SHP77 treated with DMSO at 0.1 percent for 48 hours (cell line): ENCODE results near the gene MGP.

ENCODE experiments used
- DNase-seq: peaks from one replicate; lab custom pipeline; 2025; lab: John Stamatoyannopoulos, UW

Gene MGP

DNA sequence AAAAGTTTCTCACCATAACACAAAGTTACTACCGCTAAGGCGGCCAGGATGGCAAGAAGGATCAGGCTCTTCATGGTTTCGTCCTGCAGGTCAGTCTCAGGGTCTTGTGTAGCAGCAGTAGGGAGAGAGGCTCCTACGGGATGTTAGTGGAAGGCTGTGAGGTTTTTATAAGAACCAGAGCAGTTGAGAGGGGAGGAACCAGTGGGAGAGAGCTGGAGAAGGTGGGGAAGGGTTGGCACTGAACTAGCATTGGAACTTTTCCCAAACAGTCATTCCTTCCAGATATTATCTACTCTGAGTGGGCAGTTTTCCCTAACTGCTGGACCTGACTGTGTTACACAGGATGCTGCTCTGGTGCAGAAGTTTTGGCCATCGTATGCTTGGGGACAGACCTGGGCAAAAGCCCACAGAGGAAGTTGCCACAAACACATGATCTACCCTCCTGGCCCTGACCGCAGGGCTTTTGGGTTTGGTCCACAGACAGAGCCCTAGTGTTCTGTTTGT is at the start of gene MGP:
Gene MGP (minus strand): TSS at position 137 of the 504 bp plus-strand sequence. CDS start 63 bp downstream, at position 74.
- no peak for DNase-seq

DNA sequence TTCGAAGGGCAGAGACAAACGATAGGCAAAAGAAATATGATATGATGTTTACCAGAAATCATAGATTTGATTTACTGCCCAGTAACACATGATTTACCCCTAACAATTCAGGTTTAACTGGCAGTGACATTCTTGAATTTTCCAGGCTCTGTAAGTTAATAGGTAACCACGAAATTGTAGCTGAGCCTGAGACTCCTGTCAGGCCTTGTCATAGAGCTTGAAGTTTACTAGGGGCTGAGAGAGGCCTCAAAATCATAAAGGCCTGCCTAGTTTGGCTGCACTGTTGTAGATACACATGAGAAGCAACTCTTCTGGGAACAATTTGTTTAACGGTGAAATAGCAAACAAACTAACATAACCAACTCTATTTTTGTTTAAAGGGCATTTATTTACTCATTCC is 49.4 kb upstream of the MGP start:
- DNase-seq, result no peak

DNA sequence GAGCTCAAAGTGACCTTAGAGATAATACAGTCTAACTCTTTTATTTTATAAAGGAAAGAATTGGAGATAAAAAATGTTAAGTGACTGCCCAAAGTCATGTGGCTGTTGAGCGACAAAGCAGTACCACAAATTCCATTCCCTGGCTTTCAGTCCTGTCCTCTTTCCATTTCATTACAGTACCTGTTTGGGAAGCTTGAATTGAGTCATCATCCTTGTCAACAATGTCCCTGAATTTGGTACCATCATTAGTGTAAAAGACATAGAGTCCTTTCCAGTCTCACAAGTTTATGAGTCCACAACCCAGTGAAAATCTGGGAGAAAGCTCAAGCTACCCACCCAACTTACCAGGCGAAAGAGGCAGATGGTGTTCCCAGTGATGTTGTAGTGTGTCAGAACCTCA is 48.9 kb upstream of the MGP start:
- no peak for DNase-seq

DNA sequence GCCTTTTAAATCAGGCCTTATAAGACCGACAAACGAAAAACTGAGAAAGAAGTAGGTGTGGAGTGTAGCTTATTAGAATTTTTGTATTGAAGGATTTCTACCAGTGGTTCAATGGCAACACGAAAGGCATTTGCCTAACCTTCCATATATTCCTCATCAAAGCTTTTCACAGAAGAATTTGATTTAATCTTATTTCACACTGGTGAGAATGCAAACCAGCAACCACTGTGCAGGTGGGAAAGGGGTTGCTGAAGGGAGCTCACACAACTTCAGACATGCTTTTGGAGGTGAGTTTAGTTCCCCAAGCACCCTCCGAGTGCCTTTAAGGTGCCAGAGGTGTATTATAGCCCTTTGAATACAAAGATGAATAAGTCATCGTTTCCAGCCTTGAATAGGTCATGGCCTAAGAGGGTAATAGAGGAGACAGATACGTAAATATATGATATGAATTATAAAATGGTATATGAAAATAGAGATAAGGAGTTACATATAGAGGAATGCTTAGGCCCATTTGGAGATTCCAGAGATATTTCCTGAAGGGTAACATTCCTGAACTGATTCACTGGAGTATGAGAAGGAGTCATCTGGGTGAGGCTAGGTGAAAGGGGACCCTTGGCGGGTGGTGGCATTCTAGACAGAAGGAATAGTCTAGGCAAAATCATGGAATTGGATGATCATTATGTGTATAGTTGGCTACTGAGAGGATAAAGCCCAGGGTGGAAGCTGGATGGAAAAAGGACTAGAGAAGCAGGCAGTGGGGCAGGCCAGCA is 46.3 kb upstream of the MGP start:
- DNase-seq, result no peak

DNA sequence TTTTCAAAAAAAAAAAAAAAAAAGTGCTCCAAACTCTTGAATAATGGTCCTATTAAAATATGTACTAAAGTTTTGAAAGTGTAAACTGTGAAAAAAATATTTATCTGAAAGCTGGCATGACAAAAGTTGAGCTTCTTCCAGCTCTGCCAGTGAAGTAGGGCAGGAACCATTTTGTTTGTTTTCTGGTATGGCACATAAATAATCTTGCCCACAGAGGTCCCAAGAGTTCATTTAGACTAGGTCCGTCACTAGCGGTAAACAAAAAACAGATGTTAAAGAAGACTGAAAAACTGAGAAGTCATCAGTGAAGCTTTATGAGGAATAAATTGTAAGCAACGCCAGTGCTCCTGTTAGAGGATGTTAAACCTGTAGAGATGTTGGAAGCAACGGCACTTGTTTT is 45.7 kb upstream of the MGP start:
- DNase-seq, result no peak

DNA sequence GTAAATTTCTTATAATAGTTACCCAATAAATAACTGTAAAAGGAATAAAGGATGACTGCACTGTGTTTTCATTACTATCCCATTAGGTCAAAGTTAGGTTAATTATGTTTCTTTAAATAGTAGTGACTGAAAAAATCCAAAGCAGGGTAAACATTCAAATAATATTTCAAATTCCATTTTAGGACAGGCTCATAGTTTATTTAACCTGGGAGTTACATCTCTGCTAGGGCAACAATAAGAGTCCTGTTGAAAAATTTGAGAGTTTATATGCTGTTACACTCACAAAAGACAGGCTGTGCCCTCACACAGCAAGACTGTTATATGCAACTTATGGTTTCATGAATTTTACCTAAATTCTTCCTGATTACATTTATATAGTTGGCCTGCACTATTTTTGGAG is 44.6 kb upstream of the MGP start:
- no peak for DNase-seq

DNA sequence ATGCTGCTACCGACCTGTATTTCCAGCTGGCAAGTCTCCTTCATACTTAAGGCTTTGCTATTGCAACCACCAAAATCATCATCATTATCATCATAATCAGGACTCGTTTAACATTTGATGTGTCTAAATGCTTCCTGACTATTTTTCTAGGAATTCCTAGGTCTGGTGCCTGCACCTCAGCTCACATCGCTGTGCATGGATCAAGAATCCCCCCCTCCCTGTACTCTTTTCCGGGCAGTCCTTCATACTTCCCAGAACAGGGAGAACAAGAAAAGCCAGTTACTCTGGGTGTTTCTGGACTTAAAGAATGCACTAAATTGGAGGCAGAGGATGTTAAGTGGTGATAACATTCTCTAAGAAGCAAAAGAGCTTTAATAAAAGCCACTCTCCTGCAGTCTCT is 43.3 kb upstream of the MGP start:
- DNase-seq, result no peak

DNA sequence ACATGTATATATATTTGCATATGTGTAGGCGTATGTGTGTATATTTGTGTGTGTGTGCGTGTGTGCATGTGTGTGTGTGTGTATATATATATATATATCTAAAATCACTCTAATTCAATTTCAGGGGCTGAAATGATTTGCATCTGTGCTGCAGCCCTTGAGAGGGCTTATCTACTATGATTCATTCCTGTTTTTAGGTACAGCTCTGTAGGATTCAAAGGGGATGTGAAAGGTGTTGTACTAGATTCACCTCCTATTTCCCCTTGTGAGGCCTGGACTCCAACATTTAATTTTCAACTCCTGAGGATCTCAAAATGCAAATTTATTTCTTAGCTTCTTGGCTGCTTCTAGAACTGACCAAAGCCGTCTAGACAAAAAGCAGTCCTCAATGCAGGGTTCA is 41.6 kb upstream of the MGP start:
- no peak for DNase-seq

DNA sequence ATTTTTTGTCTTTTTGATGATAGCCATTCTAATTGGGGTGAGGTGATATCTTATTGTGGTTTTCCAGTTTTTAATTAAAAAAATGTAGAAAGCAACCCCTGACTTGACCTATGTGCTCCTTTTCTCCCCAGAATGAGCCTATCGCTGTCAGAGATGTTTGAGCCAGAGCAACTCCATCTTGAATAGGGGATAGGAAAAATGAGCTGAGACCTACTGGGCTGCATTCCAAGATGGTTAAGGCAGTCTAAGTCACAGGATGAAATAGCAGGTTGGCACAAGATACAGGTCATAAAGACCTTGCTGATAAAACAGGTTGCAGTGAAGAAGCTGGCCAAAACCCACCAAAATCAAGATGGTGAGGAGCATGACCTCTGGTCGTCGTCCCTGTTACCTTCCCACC is 38.9 kb upstream of the MGP start:
- DNase-seq, result no peak

DNA sequence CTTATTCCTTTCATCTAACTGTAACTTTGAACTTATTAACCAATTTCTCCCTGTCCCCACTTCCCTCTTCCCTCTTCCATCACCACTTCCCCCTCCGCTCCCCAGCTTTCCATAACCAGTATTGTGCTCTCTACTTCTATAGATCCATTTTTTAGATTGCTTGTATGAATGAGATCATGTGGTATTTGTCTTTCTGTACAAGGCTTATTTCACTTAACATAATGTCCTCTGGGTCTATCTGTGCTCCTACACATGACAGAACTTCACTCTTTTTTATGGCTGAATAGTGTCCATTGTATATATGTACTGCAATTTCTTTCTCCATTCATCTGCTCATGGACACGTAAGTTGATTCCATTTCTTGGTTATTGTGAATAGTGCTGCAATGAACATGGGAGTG is 38.3 kb upstream of the MGP start:
- no peak for DNase-seq

DNA sequence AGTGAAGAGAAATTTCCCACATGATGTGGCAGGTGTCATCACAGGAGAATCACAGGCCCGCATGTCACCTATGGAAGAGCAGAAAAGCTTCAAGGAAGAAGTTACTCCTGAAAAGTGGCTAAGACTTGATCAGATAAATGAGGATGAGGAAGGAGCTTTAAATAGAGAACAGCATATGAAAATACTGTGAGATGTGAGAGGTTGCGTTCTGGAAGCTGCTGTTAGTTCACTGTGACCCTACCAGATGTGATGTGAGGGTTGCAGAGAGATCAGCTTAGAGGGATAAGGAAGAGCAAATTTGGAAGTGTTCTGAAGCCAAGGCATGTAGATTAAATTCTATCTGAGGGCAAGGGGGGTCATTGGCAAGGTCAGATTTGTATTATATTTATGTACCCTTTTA is 35.6 kb upstream of the MGP start:
- no peak for DNase-seq

DNA sequence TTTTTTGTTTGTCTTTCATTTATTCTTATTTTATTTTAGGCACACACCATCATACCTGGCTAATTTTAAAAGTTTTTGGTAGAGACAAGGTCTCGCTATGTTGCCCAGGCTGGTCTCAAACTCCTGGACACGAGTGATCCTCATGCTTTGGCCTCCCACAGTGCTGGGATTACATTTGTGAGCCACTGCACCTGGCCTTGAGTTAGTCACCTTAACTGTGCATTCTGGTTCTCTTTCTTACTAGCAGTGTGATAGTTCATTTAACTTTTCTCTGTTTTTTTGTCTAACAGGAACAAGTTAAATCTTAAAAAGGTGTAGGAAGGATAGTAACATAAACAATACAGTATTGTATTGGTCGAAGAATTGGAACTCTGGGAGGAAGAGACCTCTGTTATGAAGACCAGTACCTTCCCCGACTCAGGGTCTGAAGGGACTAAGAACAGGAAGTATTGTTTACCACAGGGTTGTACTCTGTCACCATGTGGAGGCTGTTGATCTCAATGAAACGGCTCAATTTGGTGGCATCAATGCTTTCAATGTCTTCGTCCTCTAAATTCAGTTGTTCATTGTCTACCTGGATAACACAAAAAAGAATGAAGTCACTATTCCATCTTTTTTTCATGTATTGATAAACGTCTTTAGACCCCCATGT is 34.9 kb upstream of the MGP start:
- no peak for DNase-seq

DNA sequence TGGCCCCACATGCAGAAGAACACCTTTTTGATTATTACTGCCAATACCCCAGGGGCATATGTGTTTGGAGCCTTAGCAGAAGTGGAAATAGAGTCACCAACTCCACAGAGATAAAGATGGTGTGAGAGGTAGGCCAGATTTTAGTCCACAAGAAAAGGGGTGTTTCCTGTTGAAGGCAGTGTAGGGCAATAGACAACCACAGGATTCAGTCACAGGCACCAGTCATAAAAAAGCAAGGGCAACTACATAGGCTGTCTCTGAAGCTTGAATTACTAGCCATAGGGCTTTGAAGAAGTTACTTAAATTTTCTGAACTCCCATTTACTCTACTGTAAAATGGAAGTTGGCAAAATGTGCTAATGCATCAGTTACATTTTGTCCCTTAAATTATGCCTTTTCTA is 33.8 kb upstream of the MGP start:
- DNase-seq, result no peak

DNA sequence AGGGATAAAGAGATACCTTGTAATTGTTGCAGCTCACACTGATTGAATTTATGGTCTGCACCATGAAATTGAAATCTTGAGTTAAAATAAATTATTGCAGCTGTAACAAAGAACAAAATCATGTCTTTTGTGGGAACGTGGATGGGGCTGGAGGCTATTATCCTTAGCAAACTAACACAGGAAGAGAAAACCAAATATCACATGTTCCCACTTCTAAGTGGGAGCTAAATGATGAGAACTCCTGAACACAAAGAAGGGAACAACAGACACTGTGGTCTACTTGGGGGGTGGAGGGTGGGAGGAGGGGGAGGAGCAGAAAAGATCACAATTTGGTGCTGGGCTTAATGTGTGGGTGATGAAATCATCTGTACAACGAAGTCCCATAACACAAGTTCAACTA is 30.1 kb upstream of the MGP start:
- DNase-seq, result no peak

DNA sequence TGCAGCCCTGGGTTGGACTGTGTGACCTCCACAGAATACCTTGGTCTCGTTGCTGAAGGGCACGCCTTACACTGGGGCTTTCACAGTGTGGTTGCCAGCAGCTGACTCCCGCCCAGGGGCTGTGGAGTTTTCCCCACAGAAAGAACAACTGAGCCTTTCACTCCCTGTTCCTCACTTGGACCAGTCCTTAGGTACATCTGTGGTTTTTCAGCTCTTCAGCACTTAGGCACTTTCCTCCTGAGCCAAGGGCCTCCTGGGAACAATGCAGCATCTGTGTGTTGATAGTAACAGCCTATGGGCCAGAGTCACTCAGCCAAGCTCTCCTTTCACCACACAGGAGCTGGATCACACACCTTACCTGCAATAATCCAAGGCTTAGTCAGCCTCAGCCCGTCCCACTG is 27.7 kb upstream of the MGP start:
- no peak for DNase-seq

DNA sequence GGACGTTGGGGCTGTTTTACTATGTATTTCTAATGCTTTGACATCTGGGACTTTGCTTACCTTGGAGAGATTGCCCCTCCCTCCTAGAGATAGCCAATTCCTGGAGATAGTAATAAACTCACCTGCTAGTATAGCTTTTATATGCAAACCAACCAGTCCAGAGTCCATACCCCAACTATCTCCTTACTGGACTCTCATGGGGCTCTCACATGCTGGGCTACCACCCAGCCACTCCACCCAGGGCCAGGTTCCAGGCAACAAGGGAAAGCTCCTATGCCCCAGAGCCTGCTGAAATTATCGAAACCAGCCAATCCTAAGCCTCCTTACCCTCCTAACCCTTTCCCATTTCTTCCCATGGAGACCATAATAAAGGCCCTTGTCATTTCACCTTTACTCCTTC is 25.5 kb upstream of the MGP start:
- no peak for DNase-seq

DNA sequence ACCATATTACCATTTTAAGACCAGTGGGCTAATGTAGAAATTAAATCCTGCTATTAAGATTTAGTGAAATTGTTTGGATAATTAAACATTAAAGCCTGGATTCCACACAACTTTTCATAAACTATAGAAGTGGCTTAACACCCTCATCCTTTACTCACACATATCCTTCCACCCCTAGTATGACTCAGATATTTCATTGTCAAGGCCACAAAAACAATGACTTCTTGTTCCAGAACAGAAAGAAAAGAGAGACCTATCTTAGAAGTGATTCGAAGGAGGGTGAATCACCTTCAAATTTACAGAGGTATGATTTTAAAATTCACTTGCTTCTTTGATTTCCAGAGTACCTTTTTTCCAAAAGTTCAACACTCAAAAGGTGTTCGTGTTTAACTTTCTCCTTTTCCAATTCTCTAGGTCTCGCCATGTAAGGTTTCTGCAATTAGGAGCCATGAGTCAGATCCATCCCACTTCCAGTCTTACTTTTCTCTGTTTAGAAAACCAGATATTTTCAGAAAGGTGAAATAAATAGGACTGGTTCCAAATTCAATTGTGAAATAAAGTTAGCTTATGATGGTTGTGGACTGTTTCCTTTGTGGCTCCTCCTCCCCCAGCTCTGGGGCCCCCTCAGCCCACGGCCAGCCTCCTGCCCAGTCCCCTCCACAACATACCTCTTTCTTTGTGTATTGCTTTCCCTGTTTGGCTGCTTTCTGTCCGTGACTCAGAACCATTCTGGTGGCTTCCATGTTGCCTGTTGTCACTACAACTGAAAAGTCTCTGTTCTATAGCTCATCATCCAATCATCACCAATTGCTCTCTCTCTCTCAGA is 24.6 kb upstream of the MGP start:
- no peak for DNase-seq

DNA sequence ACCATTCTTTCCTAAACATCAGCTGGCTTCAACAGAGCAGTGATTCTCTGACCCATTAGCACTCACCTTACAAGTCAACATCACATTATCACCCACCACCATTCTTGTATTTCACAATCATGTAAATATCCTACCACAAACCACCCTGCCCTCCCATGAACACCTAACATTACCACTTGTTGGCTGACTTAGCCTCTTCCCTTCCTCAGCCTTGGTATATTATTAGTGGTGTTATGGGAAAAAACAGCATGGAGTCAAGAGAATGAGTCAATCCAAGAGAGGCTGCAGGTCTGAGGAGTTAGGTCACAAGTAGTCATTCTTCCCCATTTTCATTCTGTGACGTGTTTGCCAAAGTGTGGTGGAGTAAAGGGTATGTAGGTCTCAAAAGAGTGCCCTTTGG is 22.3 kb upstream of the MGP start:
- no peak for DNase-seq

DNA sequence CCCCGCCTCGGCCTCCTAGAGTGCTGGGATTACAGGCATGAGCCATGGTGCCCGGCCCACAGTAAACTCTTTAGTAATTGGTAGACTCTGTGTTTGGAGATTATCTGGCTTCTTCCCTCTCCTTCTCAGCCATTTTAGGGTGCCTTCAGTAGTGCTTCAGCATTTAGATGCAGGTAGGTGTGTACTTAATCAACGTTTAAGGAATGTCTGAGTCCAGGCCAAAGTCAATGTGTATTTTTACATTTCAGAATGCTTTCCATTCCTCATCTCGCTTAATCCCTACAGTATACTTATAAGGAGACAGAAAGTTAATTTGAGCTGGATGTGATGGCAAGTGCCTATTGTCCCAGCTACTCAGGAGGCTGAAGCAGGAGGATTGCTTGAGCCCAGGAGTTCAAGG is 20.5 kb upstream of the MGP start:
- DNase-seq, result no peak

DNA sequence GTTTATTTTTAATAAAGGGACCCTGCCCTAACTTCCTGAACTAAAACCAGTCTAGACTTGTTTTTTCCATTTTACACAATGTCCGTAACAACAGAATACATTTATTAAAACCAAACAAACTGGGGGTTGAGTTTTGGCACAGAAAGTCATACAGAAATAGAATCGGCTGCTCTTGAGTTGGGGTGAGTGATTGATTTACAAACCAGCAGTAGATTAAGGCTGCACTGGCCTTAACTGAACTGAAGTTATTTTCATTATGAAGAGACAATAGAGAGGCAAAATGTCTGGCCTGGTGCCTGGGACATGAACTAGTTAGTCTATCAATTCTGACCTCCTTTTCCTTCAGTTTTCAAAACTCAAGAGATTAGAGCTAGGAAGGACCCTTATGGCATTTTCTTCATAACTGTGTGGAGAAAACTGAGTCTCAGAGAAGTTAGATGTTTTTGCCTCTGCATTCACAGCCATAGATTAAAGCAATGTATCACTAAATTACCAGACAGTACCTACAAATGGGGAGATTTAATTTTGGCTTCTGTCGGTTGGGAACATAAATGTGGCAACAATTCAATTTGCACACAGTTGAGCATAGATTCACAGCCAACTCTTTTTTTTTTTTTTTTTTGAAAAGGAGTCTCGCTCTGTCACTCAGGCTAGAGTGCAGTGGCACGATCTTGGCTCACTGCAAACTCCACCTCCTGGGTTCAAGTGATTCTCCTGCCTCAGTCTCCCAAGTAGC is 19.8 kb upstream of the MGP start:
- DNase-seq, result no peak

DNA sequence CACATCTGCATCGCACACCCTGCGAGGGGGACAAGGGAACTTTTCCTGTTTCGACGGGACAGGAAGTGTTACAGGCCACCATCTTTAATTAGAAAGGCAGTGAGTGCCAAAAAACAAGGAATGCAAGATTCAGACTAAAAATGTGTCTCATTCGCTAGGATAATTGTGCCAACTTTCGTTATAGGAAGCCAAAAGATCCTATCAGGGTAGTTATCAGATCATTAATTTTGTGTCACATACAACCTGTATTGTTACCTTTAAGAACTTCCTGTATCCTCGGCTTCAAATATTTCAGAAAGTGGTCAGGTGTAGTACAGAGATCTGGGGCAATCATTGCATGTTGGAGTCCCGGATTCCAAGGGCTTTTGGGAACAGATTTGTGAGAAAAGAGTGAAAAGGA is 19.2 kb upstream of the MGP start:
- DNase-seq, result no peak

DNA sequence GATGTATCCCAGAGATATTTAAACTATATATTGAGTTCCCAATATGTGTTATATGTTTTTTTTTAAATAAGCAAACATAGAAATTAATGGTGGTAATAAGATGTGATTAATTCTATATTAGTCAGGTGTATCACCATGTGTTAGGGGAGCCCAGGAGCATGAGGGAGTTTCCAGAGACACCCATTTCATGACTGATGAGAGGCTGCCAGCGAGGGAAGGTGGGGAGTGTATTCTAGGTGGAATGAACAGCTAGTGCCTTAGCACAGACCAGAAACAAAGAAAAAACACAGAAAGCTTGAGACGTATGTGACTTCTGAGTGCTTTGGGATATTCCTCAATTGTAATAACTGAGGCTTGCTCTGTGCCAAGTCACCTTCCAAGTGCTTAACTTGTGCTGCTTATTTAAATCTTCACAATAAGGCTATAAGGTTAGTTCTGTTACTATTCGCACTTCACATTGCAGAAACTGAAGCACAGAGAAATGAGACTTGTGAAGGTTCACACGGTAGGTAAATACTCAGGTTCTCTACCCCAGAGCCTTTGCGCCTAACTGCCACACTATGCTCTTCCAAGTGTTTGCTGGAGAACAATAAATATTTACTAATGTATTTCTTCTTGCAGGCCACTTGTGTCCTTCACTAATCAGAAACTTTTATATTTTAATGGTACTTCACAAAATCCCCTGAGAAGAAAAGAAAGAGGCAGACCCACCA is 17.9 kb upstream of the MGP start:
- no peak for DNase-seq
